Mesendoderm (in vitro differentiated cells): ENCODE results near the gene CLCF1.
"Not testable (repeated sequence)": the region's sequence is repeated elsewhere in the genome, so short reads cannot be mapped to it uniquely, and the experiment has no call there.

Experiments
- DNase-seq: peaks from one replicate; pipeline ENCODE4 v3.0.0; 2013
- H2AK5ac ChIP-seq: 2 replicates; pipeline ENCODE4 v1.6.1; 2013; ENCODE audit warnings: low read length, inconsistent platforms
- H2BK120ac ChIP-seq: 2 replicates; pipeline ENCODE4 v1.6.1; 2013; ENCODE audit warnings: low read depth, mild to moderate bottlenecking, low read length, moderate library complexity, mixed read lengths
- H2BK15ac ChIP-seq: replicated peaks from 2 replicates; pipeline ENCODE4 v1.6.1; 2013; ENCODE audit warnings: low read depth, mild to moderate bottlenecking, moderate library complexity
- H2BK5ac ChIP-seq: 2 replicates; pipeline ENCODE4 v1.6.1; 2013; ENCODE audit warnings: low read length, inconsistent platforms
- H3K18ac ChIP-seq: 2 replicates; pipeline ENCODE4 v1.6.1; 2013; ENCODE audit warnings: mild to moderate bottlenecking, low read length, mixed read lengths
- H3K23ac ChIP-seq: one replicate; pipeline ENCODE4 v1.6.1; 2013; ENCODE audit warnings: low read length
- H3K27ac ChIP-seq: 2 replicates; pipeline ENCODE4 v1.5.1; 2013; ENCODE audit warnings: low read depth, mild to moderate bottlenecking, inconsistent platforms, low read length, moderate library complexity
- H3K27me3 ChIP-seq: 2 replicates; pipeline ENCODE4 v1.6.1; 2013; ENCODE audit warnings: low read length, control low read depth, mild to moderate bottlenecking, inconsistent platforms; ENCODE audit not compliant: insufficient read depth, poor library complexity
- H3K36me3 ChIP-seq: 2 replicates; pipeline ENCODE4 v1.6.1; 2013; ENCODE audit warnings: low read length, inconsistent platforms; ENCODE audit not compliant: control insufficient read depth, insufficient read depth
- H3K4ac ChIP-seq: one replicate; pipeline ENCODE4 v1.6.1; 2013; ENCODE audit warnings: low read depth, mild to moderate bottlenecking, low read length, moderate library complexity
- H3K4me1 ChIP-seq: 2 replicates; pipeline ENCODE4 v1.6.1; 2013; ENCODE audit warnings: low read depth, low read length, inconsistent platforms; ENCODE audit not compliant: control insufficient read depth
- H3K4me2 ChIP-seq: 2 replicates; pipeline ENCODE4 v1.6.1; 2013; ENCODE audit warnings: low read length
- H3K4me3 ChIP-seq: 2 replicates; pipeline ENCODE4 v1.5.1; 2013; ENCODE audit warnings: mild to moderate bottlenecking, low read length
- H3K56ac ChIP-seq: one replicate; pipeline ENCODE4 v1.6.1; 2013; ENCODE audit warnings: low read length
- H3K79me1 ChIP-seq: 2 replicates; pipeline ENCODE4 v1.6.1; 2013; ENCODE audit warnings: low read length, inconsistent platforms
- H3K79me2 ChIP-seq: 2 replicates; pipeline ENCODE4 v1.6.1; 2013; ENCODE audit warnings: mild to moderate bottlenecking, low read length; ENCODE audit not compliant: control insufficient read depth, insufficient read depth
- H3K9ac ChIP-seq: 2 replicates; pipeline ENCODE4 v1.6.1; 2013; ENCODE audit warnings: low read length, inconsistent platforms
- H4K5ac ChIP-seq: one replicate; pipeline ENCODE4 v1.6.1; 2013; ENCODE audit warnings: low read length
- H4K8ac ChIP-seq: one replicate; pipeline ENCODE4 v1.6.1; 2013; ENCODE audit warnings: low read depth, mild to moderate bottlenecking, control low read depth, low read length, moderate library complexity
- WGBS: extraction: QIAGEN DNeasy Blood & Tissue Kit; methylation state at CpG from one replicate; pipeline ENCODE4 v1.1.7; 2013; ENCODE audit warnings: low lambda C conversion rate, missing lambda C conversion rate; ENCODE audit not compliant: insufficient coverage; ENCODE audit errors: extremely low coverage; 5-methylcytosine and 5-hydroxymethylcytosine counted together

Gene CLCF1

DNA sequence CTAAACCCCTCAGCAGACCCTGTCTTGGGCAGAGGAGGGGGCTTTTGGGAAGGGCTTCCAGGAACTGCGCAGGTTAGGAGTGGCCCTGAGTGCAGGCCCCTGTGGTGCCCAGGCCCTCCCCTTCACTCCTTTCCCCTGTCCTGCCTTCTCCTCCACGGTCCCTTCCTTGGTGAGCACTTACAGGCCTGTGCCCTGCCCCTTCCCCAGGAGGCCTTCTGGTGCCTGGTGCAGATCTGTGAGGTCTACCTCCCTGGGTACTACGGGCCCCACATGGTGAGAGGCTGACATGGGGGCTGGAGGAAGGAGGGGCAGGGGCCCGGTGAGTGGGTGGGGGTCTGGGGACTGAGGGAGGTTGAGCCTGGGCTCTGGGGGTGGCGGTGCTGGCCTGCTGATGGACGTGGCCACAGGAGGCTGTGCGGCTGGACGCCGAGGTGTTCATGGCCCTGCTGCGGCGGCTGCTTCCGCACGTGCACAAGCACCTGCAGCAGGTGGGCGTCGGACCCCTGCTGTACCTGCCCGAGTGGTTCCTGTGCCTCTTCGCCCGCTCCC, 33.1 kb upstream of the CLCF1 start:
- Histone ChIP-seq H3K79me2 (no peaks in the 10 kb centered on the region), H3K23ac (no peak overlapping the region), H2AK5ac (no peak overlapping the region), H3K27me3 (no peaks in the 10 kb centered on the region), H3K4me2 (no peak overlapping the region), H3K4me3 (no peak overlapping the region), H3K18ac (no peak overlapping the region), H3K9ac (no peak overlapping the region), H3K4me1 (no peaks in the 10 kb centered on the region), H3K27ac (no peak overlapping the region), H4K5ac (no peak overlapping the region), H3K56ac (no peak overlapping the region), H3K79me1 (no peaks in the 10 kb centered on the region), H3K36me3 (no peaks in the 10 kb centered on the region), H2BK5ac (no peak overlapping the region), H4K8ac (no peak overlapping the region), H2BK120ac (no peak overlapping the region), H3K4ac (no peak overlapping the region), H2BK15ac (no peak overlapping the region)
- no CpG with 5 or more reads among the region's 18 CpGs for WGBS
- DNase-seq: no peak

DNA sequence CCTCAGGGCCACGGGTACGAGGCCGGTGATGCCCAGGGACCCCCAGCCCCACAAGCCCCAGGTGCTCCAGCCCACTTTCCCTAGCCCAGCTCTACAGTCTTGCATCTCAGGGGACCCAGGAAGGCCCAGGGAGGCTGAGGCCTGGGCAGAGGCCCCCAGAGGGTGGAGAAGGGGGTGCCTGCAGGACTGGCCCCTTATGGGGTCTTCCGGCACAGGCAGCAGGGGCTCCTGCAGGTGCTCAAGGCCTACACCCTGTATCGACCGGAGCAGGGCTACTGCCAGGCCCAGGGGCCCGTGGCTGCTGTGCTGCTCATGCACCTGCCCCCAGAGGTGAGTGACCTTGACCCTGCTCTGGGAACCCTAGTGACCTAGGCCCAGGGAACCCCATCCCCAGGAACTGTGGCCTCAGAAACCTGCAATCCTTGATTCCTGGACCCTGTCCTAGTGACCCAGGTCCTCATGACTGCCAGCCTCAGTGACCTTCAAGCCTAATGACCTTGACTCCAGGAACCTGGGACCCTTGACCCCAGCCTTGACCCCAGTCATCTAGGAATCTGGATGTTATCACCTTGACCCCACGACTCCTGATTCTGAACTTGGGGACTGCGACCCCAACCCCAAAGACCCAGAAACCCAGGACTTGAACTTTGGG, 32.4 kb upstream of the CLCF1 start:
- H3K9ac ChIP-seq: no peak overlapping the region
- WGBS: no CpG with 5 or more reads among the region's 9 CpGs
- DNase-seq: no peak
- peaks cover 6% of the 10 kb centered on the region for H3K79me2 ChIP-seq
- no peak overlapping the region for H2BK15ac ChIP-seq
- no peak overlapping the region for H4K5ac ChIP-seq
- no peak overlapping the region for H2AK5ac ChIP-seq
- H2BK120ac ChIP-seq: no peak overlapping the region
- no peak overlapping the region for H3K23ac ChIP-seq
- no peak overlapping the region for H3K4ac ChIP-seq
- H3K36me3 ChIP-seq: no peaks in the 10 kb centered on the region
- H3K4me1 ChIP-seq: peaks cover under 1% of the 10 kb centered on the region
- no peak overlapping the region for H3K18ac ChIP-seq
- no peak overlapping the region for H2BK5ac ChIP-seq
- H4K8ac ChIP-seq: no peak overlapping the region
- no peak overlapping the region for H3K4me2 ChIP-seq
- peaks cover 2% of the 10 kb centered on the region for H3K79me1 ChIP-seq
- H3K4me3 ChIP-seq: no peak overlapping the region
- H3K27ac ChIP-seq: no peak overlapping the region
- no peak overlapping the region for H3K56ac ChIP-seq
- no peaks in the 10 kb centered on the region for H3K27me3 ChIP-seq

DNA sequence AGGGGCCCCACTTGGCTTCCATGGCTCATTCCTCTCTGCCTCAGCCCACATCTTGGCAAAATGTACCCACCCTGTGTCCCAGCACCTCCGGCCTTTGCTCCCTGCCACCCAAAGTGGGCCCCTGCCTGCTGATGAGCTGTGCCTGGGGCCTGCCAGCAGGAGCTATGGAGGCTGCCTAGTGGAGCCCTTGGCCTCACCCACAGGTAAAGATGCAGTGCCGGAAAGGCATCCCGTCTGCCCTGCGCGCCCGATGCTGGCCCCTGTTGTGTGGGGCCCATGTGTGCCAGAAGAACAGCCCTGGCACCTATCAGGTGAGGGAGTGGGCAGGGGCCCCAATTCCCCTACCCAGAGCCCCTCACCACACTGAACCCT, 31.8 kb upstream of the CLCF1 start:
- Histone ChIP-seq H3K36me3 (no peaks in the 10 kb centered on the region), H3K9ac (no peak overlapping the region), H3K56ac (no peak overlapping the region), H3K18ac (no peak overlapping the region), H4K5ac (no peak overlapping the region), H3K4me1 (peaks cover 4% of the 10 kb centered on the region), H2BK15ac (no peak overlapping the region), H3K23ac (no peak overlapping the region), H3K4me2 (no peak overlapping the region), H2AK5ac (no peak overlapping the region), H3K27me3 (no peaks in the 10 kb centered on the region), H3K4ac (no peak overlapping the region), H3K79me1 (peaks cover 8% of the 10 kb centered on the region), H4K8ac (no peak overlapping the region), H3K4me3 (no peak overlapping the region), H3K79me2 (peaks cover 12% of the 10 kb centered on the region), H2BK120ac (no peak overlapping the region), H2BK5ac (no peak overlapping the region), H3K27ac (no peak overlapping the region)
- WGBS: no CpG with 5 or more reads among the region's 6 CpGs
- DNase-seq: no peak

DNA sequence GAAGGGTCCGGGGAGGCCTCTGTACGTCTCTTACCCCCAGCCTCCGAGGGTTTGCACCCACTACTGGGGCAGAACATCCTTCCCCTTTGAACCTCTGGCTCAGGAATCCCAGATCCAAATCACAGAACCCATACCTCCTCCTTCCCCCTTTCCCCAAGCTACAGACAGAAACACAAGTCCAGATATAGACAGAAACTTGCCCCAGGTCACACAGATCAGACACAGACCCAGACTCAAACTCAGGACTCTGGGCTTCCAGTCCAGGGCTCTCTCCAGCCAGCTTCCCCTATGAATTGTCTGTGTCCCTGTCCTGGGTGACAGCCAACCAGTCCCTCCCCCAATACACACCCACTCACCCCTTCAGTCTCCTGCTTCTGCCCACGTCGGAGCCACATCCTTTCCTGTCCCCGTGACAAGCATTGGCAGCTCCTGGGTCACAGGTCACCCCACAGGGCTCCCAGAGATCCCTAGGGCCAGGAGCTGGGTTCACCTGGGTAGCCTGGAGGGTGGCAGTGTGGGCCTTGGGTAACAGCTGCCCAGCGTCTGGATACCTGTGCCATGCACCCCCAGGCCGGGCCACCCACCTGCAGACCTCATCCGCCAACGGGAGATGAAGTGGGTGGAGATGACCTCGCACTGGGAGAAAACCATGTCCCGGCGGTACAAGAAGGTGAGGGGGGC, 31.3 kb upstream of the CLCF1 start:
- no peak overlapping the region for H4K5ac ChIP-seq
- DNase-seq: no peak
- peaks cover 9% of the 10 kb centered on the region for H3K79me1 ChIP-seq
- peaks cover 14% of the 10 kb centered on the region for H3K79me2 ChIP-seq
- no peak overlapping the region for H3K56ac ChIP-seq
- H2BK15ac ChIP-seq: no peak overlapping the region
- H3K4me3 ChIP-seq: no peak overlapping the region
- no peak overlapping the region for H3K23ac ChIP-seq
- no peak overlapping the region for H3K4me2 ChIP-seq
- no peak overlapping the region for H3K9ac ChIP-seq
- H3K27ac ChIP-seq: no peak overlapping the region
- peaks cover 4% of the 10 kb centered on the region for H3K4me1 ChIP-seq
- no peak overlapping the region for H2BK5ac ChIP-seq
- no peak overlapping the region for H4K8ac ChIP-seq
- no peak overlapping the region for H2BK120ac ChIP-seq
- WGBS: no CpG with 5 or more reads among the region's 13 CpGs
- H2AK5ac ChIP-seq: no peak overlapping the region
- no peak overlapping the region for H3K18ac ChIP-seq
- H3K27me3 ChIP-seq: no peaks in the 10 kb centered on the region
- H3K4ac ChIP-seq: no peak overlapping the region
- H3K36me3 ChIP-seq: no peaks in the 10 kb centered on the region

DNA sequence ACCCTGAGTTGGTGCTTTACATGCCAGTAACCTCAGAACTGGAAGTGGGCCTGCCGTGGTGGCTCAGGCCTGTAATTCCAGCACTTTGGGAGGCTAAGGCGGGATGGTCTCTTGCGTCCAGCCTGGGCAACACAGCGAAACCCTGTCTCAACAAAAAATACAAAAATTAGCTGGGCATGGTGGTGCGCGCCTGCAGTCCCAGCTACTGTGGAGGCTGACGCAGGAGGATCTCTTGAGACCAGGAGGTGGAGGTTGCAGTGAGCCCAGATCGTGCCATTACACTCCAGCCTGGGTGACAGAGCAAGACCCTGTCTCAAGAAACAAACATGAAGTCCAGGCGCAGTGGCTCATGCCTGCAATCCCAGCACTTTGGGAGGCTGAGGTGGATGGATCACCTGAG, 29.7 kb upstream of the CLCF1 start:
- H3K18ac ChIP-seq, H2BK15ac ChIP-seq, H3K23ac ChIP-seq: not testable (repeated sequence)

More for the DNA sequence above, 29.7 kb upstream of the CLCF1 start:
- not testable (repeated sequence) for H3K36me3 ChIP-seq, H3K4ac ChIP-seq, H2AK5ac ChIP-seq, DNase-seq, H4K5ac ChIP-seq, H2BK5ac ChIP-seq, H3K27me3 ChIP-seq, H3K4me3 ChIP-seq, H3K4me2 ChIP-seq, H2BK120ac ChIP-seq, H3K27ac ChIP-seq, H3K9ac ChIP-seq, H3K4me1 ChIP-seq, H4K8ac ChIP-seq
- H3K79me1 ChIP-seq: peaks cover 14% of the 10 kb centered on the region
- WGBS: no CpG with 5 or more reads among the region's 9 CpGs
- peaks cover 17% of the 10 kb centered on the region for H3K79me2 ChIP-seq
- peak overlapping the region; percentile 15 for H3K56ac ChIP-seq
